Measurements from ENCODE around the gene MAGEA11.

DNA sequence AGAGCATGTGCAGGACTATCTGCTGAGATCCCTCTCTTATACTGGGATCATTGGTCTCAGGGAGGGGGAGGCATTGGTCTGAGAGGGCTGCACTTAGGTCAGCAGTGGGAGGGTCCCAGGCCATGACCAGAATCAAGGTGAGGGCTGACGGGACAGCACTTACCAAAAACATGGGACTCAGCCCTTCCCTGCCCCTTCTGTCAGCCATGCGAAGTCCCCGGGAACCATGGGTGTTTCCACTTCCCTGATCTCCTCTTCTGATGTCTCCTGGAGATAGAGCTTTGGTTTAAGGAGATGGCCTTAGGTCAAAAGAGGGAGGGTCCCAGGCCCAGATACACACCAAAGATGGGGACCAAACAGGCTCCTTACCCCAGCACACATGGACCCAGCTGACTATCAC lies 49.1 kb downstream of the MAGEA11 start:
- TF ChIP-seq POLR2A (IDR thresholded peaks at IDR 0.05; ENCODE audit: low read depth, low read length) (no peak), POLR2AphosphoS5 (IDR thresholded peaks at IDR 0.05; ENCODE audit: low read depth, low read length) (no peak), TAF1 (IDR thresholded peaks at IDR 0.05; ENCODE audit: low read depth, low read length) (no peak)
